HepG2 (cell line): ENCODE data around the gene SOWAHA. TPM values are rescaled to one million over a fixed set of nuclear protein-coding genes. Genes with fewer than 3 reads are reported as not detected.
A peak's percentile ranks its signal among the peaks of the same experiment; 100 is the strongest.

Experiments
- GABPB1 ChIP-seq: IDR thresholded peaks from 2 replicates; pipeline ENCODE4 v1.6.1; 2016; ENCODE audit warnings: mild to moderate bottlenecking, missing genetic modification reagents, moderate library complexity, missing compliant biosample characterization
- GATAD2A ChIP-seq: IDR thresholded peaks from 2 replicates; pipeline ENCODE4 v1.6.1; 2016
- GFI1 ChIP-seq: sonication (generic); formaldehyde crosslinking; IDR thresholded peaks from 2 replicates; pipeline ENCODE4 v1.5.0; 2020; ENCODE audit warnings: missing genetic modification reagents, mild to moderate bottlenecking, borderline replicate concordance
- KDM5B ChIP-seq: sonication (generic); formaldehyde crosslinking; IDR thresholded peaks from 2 replicates; pipeline ENCODE4 v1.4.0; 2020; ENCODE audit warnings: missing genetic modification reagents, mild to moderate bottlenecking, borderline replicate concordance
- NR2F2 ChIP-seq: IDR thresholded peaks from 2 replicates; pipeline ENCODE4 v1.6.1; 2012; ENCODE audit warnings: low read depth, inconsistent platforms, borderline replicate concordance
- PRDM10 ChIP-seq: sonication (generic); formaldehyde crosslinking; IDR thresholded peaks from 2 replicates; pipeline ENCODE4 v1.4.0; 2020; ENCODE audit warnings: low read depth, missing genetic modification reagents
- RBFOX2 ChIP-seq: fragments of 200-400 bp; formaldehyde crosslinking; IDR thresholded peaks from 2 replicates; pipeline ENCODE4 v1.6.1; 2017; ENCODE audit warnings: low read depth, mild to moderate bottlenecking, low read length
- TBX2 ChIP-seq: sonication (generic); formaldehyde crosslinking; IDR thresholded peaks from 2 replicates; pipeline ENCODE4 v1.5.0; 2020; ENCODE audit warnings: missing genetic modification reagents, mild to moderate bottlenecking, borderline replicate concordance
- TCF12 ChIP-seq, 2 experiments: fragments of 450-650 bp in 1 of 2; sonication (generic) in 1 of 2; formaldehyde crosslinking in 1 of 2; IDR thresholded peaks; 2 replicates each; pipeline versions ENCODE4 v1.6.1 to v1.8.0; 2017 to 2022; ENCODE audit warnings: antibody characterized with exemption in 1 of 2, mild to moderate bottlenecking in 1 of 2, missing genetic modification reagents in 1 of 2, moderate library complexity in 1 of 2
- TCF7L2 ChIP-seq: IDR thresholded peaks from 2 replicates; pipeline ENCODE4 v1.6.1; 2011; ENCODE audit warnings: mild to moderate bottlenecking, low read depth, low read length, moderate library complexity
- TMF1 ChIP-seq: sonication (generic); formaldehyde crosslinking; IDR thresholded peaks from 2 replicates; pipeline ENCODE4 v1.8.1; 2022; ENCODE audit warnings: low read depth, missing genetic modification reagents
- ZFP41 ChIP-seq: sonication (generic); formaldehyde crosslinking; IDR thresholded peaks from 2 replicates; pipeline ENCODE4 v1.4.0; 2020; ENCODE audit warnings: mild to moderate bottlenecking, missing genetic modification reagents, borderline replicate concordance
- ZNF124 ChIP-seq: sonication (generic); formaldehyde crosslinking; IDR thresholded peaks from 2 replicates; pipeline ENCODE4 v1.4.0; 2020; ENCODE audit warnings: missing genetic modification reagents
- ZNF224 ChIP-seq: sonication (generic); formaldehyde crosslinking; IDR thresholded peaks from 2 replicates; pipeline ENCODE4 v1.5.0; 2020; ENCODE audit warnings: mild to moderate bottlenecking, missing genetic modification reagents
- ZNF263 ChIP-seq: sonication (generic); formaldehyde crosslinking; IDR thresholded peaks from 2 replicates; pipeline ENCODE4 v1.4.0; 2020; ENCODE audit warnings: missing genetic modification reagents
- ZNF331 ChIP-seq: sonication (generic); formaldehyde crosslinking; IDR thresholded peaks from 2 replicates; pipeline ENCODE4 v1.4.0; 2020; ENCODE audit warnings: missing genetic modification reagents
- ZNF510 ChIP-seq: sonication (generic); formaldehyde crosslinking; IDR thresholded peaks from 2 replicates; pipeline ENCODE4 v1.4.0; 2020; ENCODE audit warnings: low read depth, mild to moderate bottlenecking, missing genetic modification reagents
- ZNF609 ChIP-seq: sonication (generic); formaldehyde crosslinking; IDR thresholded peaks from 2 replicates; pipeline ENCODE4 v1.4.0; 2020; ENCODE audit warnings: mild to moderate bottlenecking, missing genetic modification reagents, borderline replicate concordance
- ZNF709 ChIP-seq: sonication (generic); formaldehyde crosslinking; IDR thresholded peaks from 2 replicates; pipeline ENCODE4 v1.5.0; 2020; ENCODE audit warnings: mild to moderate bottlenecking, missing genetic modification reagents
- ZSCAN31 ChIP-seq: sonication (generic); formaldehyde crosslinking; IDR thresholded peaks from 2 replicates; pipeline ENCODE4 v1.5.0; 2020; ENCODE audit warnings: low read depth, mild to moderate bottlenecking, missing genetic modification reagents
- ZSCAN9 ChIP-seq: IDR thresholded peaks from 2 replicates; pipeline ENCODE4 v1.6.1; 2016; ENCODE audit warnings: borderline replicate concordance
- polyA plus RNA-seq, 8 experiments: library from polyadenylated mRNA; depleted of rRNA in 3 of 8; stranded (reverse) in 7 of 8; unstranded in 1 of 8; fragments of >200 nt; fragmentation: Illumina TruSeq in 4 of 8; extraction: Trizol in 4 of 8; gene quantifications; 2 replicates each; pipeline versions ENCODE4 v1.2.1 to v1.2.3, GENCODE V29; 2011 to 2016; ENCODE audit warnings: low read depth in 4 of 8, missing spikeins in 1 of 8, mixed read lengths in 1 of 8; ENCODE audit not compliant: insufficient read depth in 1 of 8
- total RNA-seq, 5 experiments: library from RNA; depleted of rRNA; stranded (reverse); fragments of >200 nt; fragmentation: Illumina TruSeq; extraction: Trizol; gene quantifications; 2 replicates each; pipeline ENCODE4 v1.2.3, GENCODE V29; 2016; ENCODE audit warnings: low read depth in 1 of 5

Gene SOWAHA
- total and polyA plus RNA-seq, 2 of the 13 experiments (the other 11 are each of a cell fraction or from before 2014, with no cell fraction given): 0.95 to 1.9 TPM

- TF ChIP-seq NR2F2 (peak; percentile 76), TCF7L2 (peak; percentile 91), RBFOX2 (peak; percentile 44; the same call in 1 of the 2 replicates), TBX2 (peak; percentile 83; the same call in 1 of the 2 replicates), ZSCAN9 (peak; percentile 86), PRDM10 (CRISPR knock-in tag) (peak; percentile 38; the same call in 1 of the 2 replicates), ZNF609 (peak; percentile 71; the same call in 1 of the 2 replicates), ZNF124 (CRISPR knock-in tag) (peak; percentile 76), ZFP41 (no peak), ZNF224 (CRISPR knock-in tag) (no peak), ZNF709 (CRISPR knock-in tag) (no peak), GATAD2A (CRISPR knock-in tag) (peak; percentile 82), ZNF510 (CRISPR knock-in tag) (0 out of 2 replicates have a peak, but pooled peaks have one; percentile 48), TCF12 (IDR thresholded peaks at IDR 0.05) (no peak), TCF12 (CRISPR knock-in tag; IDR thresholded peaks at IDR 0.05) (0 out of 2 replicates have a peak, but pooled peaks have one; percentile 23), KDM5B (no peak), GABPB1 (CRISPR knock-in tag) (no peak), ZNF263 (0 out of 2 replicates have a peak, but pooled peaks have one; percentile 11), GFI1 (CRISPR knock-in tag) (peak; percentile 90; the same call in 1 of the 2 replicates), ZNF331 (peak; percentile 84), TMF1 (CRISPR knock-in tag) (no peak), ZSCAN31 (CRISPR knock-in tag) (0 out of 2 replicates have a peak, but pooled peaks have one; percentile 75)
Observed at GRCh38 chr5:132839426-132840301, 26.6 kb downstream of the SOWAHA start (continued).
